ENCODE results near the gene WASL. TPM values are rescaled to one million over a fixed set of nuclear protein-coding genes. Genes with fewer than 3 reads are reported as not detected.
"Not testable (repeated sequence)": the region's sequence is repeated elsewhere in the genome, so short reads cannot be mapped to it uniquely, and the experiment has no call there.

WASL gene
- total RNA-seq, 1 donor from 2014 or later = 34.2 TPM

- Mint-ChIP-seq H3K36me3 (ENCODE audit: low read depth) (no peaks in the 10 kb centered on the region), H3K9me3 (ENCODE audit: low read depth) (no peaks in the 10 kb centered on the region), H3K27ac (ENCODE audit: unreplicated experiment) (no peak overlapping the region), H3K27me3 (ENCODE audit: low read depth) (no peaks in the 10 kb centered on the region), H3K4me1 (ENCODE audit: low read depth) (peaks cover 10% of the 10 kb centered on the region), H3K4me3 (ENCODE audit: unreplicated experiment) (no peak overlapping the region)
- TF ChIP-seq CTCF (IDR thresholded peaks at IDR 0.05) = no peak
- no peak for DNase-seq (ENCODE audit: low spot score)
These were observed 110.9 kb downstream of the WASL start for GRCh38 chr7:123637878-123638277.

- Mint-ChIP-seq H3K27ac (ENCODE audit: unreplicated experiment) (no peak overlapping the region), H3K9me3 (ENCODE audit: low read depth) (no peaks in the 10 kb centered on the region), H3K4me3 (ENCODE audit: unreplicated experiment) (no peak overlapping the region), H3K4me1 (ENCODE audit: low read depth) (peaks cover 10% of the 10 kb centered on the region), H3K36me3 (ENCODE audit: low read depth) (no peaks in the 10 kb centered on the region), H3K27me3 (ENCODE audit: low read depth) (no peaks in the 10 kb centered on the region)
- no peak for TF ChIP-seq CTCF (IDR thresholded peaks at IDR 0.05)
- DNase-seq (ENCODE audit: low spot score) = no peak
These were observed 111.6 kb downstream of the WASL start for GRCh38 chr7:123637203-123637602.

GRCh38 chr7:123635551-123636359 is 113.0 kb downstream of the WASL start:
- Mint-ChIP-seq H3K9me3 (ENCODE audit: low read depth) (no peaks in the 10 kb centered on the region), H3K4me3 (ENCODE audit: unreplicated experiment) (no peak overlapping the region), H3K36me3 (ENCODE audit: low read depth) (no peaks in the 10 kb centered on the region), H3K4me1 (ENCODE audit: low read depth) (peaks cover 10% of the 10 kb centered on the region), H3K27me3 (ENCODE audit: low read depth) (no peaks in the 10 kb centered on the region), H3K27ac (ENCODE audit: unreplicated experiment) (no peak overlapping the region)
- peak; percentile 85 for TF ChIP-seq CTCF (IDR thresholded peaks at IDR 0.05)
- DNase-seq (ENCODE audit: low spot score) = no peak

GRCh38 chr7:123634011-123634573 is 114.7 kb downstream of the WASL start:
- H3K9me3 Mint-ChIP-seq (ENCODE audit: low read depth); H3K36me3 Mint-ChIP-seq (ENCODE audit: low read depth); DNase-seq (ENCODE audit: low spot score); H3K27me3 Mint-ChIP-seq (ENCODE audit: low read depth); H3K4me1 Mint-ChIP-seq (ENCODE audit: low read depth); H3K27ac Mint-ChIP-seq (ENCODE audit: unreplicated experiment); H3K4me3 Mint-ChIP-seq (ENCODE audit: unreplicated experiment): not testable (repeated sequence)

GRCh38 chr7:123633553-123633952 is 115.2 kb downstream of the WASL start:
- no peak for TF ChIP-seq CTCF (IDR thresholded peaks at IDR 0.05)
- H3K27me3 Mint-ChIP-seq (ENCODE audit: low read depth) = no peaks in the 10 kb centered on the region
- H3K36me3 Mint-ChIP-seq (ENCODE audit: low read depth) = no peaks in the 10 kb centered on the region
- DNase-seq (ENCODE audit: low spot score) = no peak
- H3K27ac Mint-ChIP-seq (ENCODE audit: unreplicated experiment) = no peak overlapping the region
- no peaks in the 10 kb centered on the region for H3K9me3 Mint-ChIP-seq (ENCODE audit: low read depth)
- no peak overlapping the region for H3K4me3 Mint-ChIP-seq (ENCODE audit: unreplicated experiment)
- H3K4me1 Mint-ChIP-seq (ENCODE audit: low read depth) = peaks cover 10% of the 10 kb centered on the region
